ENCODE measurements around the gene MCTP2. TPM values are rescaled to one million over a fixed set of nuclear protein-coding genes. Genes with fewer than 3 reads are reported as not detected.

MCTP2 gene
- total RNA-seq, 1 experiment from 2014 or later, result 1.3 TPM

GRCh38 chr15:94366781-94367180 is 135.4 kb downstream of the MCTP2 start:
- H3K4me3 Mint-ChIP-seq, result no peak overlapping the region
- H3K4me1 Mint-ChIP-seq, result peaks cover 0 to 2% of the 10 kb centered on the region in 2 experiments; a peak in 1 of 4 replicates
- Histone ChIP-seq H3K79me2 (ENCODE audit: insufficient read depth, low read length) (no peaks in the 10 kb centered on the region), H2BK120ac (ENCODE audit: low read depth, low read length, poor library complexity, severe bottlenecking) (no peak overlapping the region), H2AFZ (ENCODE audit: low read length) (no peak overlapping the region), H3K27me3 (ENCODE audit: insufficient read depth, low read length) (no peaks in the 10 kb centered on the region), H4K8ac (replicated peaks; ENCODE audit: insufficient read length, low read depth, low read length) (no peak overlapping the region), H3K9ac (ENCODE audit: extremely low read depth, insufficient read length, low read length) (no peak overlapping the region), H2BK20ac (ENCODE audit: low read depth, low read length, poor library complexity, severe bottlenecking) (no peak overlapping the region), H2BK15ac (ENCODE audit: low read depth, low read length) (no peak overlapping the region), H3T11ph (ENCODE audit: low read length) (no peak overlapping the region), H3K9me3 (ENCODE audit: control insufficient read depth, low read depth, low read length) (no peaks in the 10 kb centered on the region), H3K23me2 (ENCODE audit: insufficient read length, low read depth, low read length, poor library complexity, severe bottlenecking) (no peaks in the 10 kb centered on the region), H3K4me1 (ENCODE audit: insufficient read depth, low read length) (no peaks in the 10 kb centered on the region; the same call in 1 of the 2 replicates), H2AK5ac (ENCODE audit: insufficient read length, low read length) (no peak overlapping the region), H2BK5ac (ENCODE audit: insufficient read length, low read length) (no peak overlapping the region), H3K79me1 (ENCODE audit: insufficient read depth, low read depth, low read length, poor library complexity, severe bottlenecking) (no peaks in the 10 kb centered on the region), H3K4me2 (ENCODE audit: insufficient read depth, insufficient read length, low read length) (no peak overlapping the region), H3K4ac (ENCODE audit: low read depth, low read length) (no peak overlapping the region), H3K56ac (ENCODE audit: insufficient read length, low read depth, low read length) (no peak overlapping the region), H4K91ac (ENCODE audit: insufficient read length, low read depth, low read length) (no peak overlapping the region), H4K5ac (ENCODE audit: insufficient read length, low read depth, low read length) (no peak overlapping the region), H3K14ac (ENCODE audit: insufficient read depth, low read length) (no peak overlapping the region), H3K18ac (ENCODE audit: insufficient read length, low read depth, low read length) (no peak overlapping the region), H2BK12ac (ENCODE audit: insufficient read length, low read depth, low read length) (no peak overlapping the region), H3K23ac (ENCODE audit: insufficient read length, low read depth, low read length) (no peak overlapping the region), H4K20me1 (ENCODE audit: control insufficient read depth, insufficient read depth, insufficient read length) (no peaks in the 10 kb centered on the region), H3K27ac (ENCODE audit: insufficient read length, low read depth, low read length) (no peak overlapping the region)
- H3K27ac Mint-ChIP-seq, result no peak overlapping the region
- no CpG with 5 or more reads among the region's 4 CpGs for WGBS (ENCODE audit: extremely low coverage, insufficient read length, low lambda C conversion rate)
- no peaks in the 10 kb centered on the region for H3K27me3 Mint-ChIP-seq (ENCODE audit: low read depth)
- no peak for TF ChIP-seq CTCF (conservative IDR thresholded peaks at IDR 0.05)
- no peak for DNase-seq
- H3K9me3 Mint-ChIP-seq, result no peaks in the 10 kb centered on the region
- H3K36me3 Mint-ChIP-seq (ENCODE audit: insufficient read depth in 1 of 3, low read depth in 3 of 3), result no peaks in the 10 kb centered on the region

All from H9 (cell line).